Panc1 (cell line): Measurements from ENCODE around the gene PIK3AP1.

Experiments used
- CTCF ChIP-seq: fragments of 450-650 bp; IDR thresholded peaks from 2 replicates; pipeline ENCODE4 v1.5.1; 2017; ENCODE audit warnings: mild to moderate bottlenecking
- SIN3A ChIP-seq: IDR thresholded peaks from 2 replicates; pipeline ENCODE4 v1.6.1; 2012; ENCODE audit warnings: low read depth, mild to moderate bottlenecking, low read length, moderate library complexity, borderline replicate concordance; ENCODE audit not compliant: insufficient read depth

- TF ChIP-seq CTCF: no peak
- TF ChIP-seq SIN3A: no peak
These were observed 110.8 kb downstream of the PIK3AP1 start for GRCh38 chr10:96609510-96609909.
